ENCODE data around the gene MAVS.

DNA sequence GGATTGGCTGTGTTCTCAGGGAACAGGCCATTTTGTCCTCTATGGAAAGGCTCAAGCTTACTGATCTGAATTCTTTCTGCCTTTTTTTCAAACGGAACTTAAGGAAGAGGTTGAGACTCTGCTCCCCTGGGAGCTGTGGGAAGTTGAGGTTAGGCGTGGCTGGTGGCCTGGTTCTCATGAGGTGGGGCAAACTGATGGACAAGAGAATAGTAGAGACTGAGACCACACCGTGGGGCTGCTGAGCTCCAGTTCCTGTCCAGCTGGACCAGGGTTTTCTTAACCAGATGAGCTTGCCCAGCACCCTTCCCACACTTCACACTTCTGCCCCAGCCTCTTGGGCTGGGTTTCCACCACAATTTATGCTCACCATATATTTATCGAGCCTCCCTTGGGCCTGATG lies 20.2 kb upstream of the MAVS start:
- no peak for TF ChIP-seq MYC (IDR thresholded peaks at IDR 0.05; ENCODE audit: low read depth, low read length)
- TF ChIP-seq, protein P1, sequence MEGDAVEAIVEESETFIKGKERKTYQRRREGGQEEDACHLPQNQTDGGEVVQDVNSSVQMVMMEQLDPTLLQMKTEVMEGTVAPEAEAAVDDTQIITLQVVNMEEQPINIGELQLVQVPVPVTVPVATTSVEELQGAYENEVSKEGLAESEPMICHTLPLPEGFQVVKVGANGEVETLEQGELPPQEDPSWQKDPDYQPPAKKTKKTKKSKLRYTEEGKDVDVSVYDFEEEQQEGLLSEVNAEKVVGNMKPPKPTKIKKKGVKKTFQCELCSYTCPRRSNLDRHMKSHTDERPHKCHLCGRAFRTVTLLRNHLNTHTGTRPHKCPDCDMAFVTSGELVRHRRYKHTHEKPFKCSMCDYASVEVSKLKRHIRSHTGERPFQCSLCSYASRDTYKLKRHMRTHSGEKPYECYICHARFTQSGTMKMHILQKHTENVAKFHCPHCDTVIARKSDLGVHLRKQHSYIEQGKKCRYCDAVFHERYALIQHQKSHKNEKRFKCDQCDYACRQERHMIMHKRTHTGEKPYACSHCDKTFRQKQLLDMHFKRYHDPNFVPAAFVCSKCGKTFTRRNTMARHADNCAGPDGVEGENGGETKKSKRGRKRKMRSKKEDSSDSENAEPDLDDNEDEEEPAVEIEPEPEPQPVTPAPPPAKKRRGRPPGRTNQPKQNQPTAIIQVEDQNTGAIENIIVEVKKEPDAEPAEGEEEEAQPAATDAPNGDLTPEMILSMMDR (IDR thresholded peaks at IDR 0.05; ENCODE audit: low read depth, low read length), result no peak
